PC-9 (cell line): ENCODE measurements around the gene TTC29.

Experiments used
- EZH2 ChIP-seq: fragments of 200-600 bp; sonication (generic); IDR thresholded peaks from 2 replicates; pipeline ENCODE4 v1.8.0; 2017; ENCODE audit warnings: antibody characterized with exemption, low read depth
- TF ChIP-seq, protein P1 (sequence below): fragments of 200-600 bp; sonication (generic); conservative IDR thresholded peaks from 2 replicates; pipeline ENCODE4 v1.6.1; 2017; ENCODE audit warnings: mixed run types, antibody characterized with exemption, mild to moderate bottlenecking, moderate library complexity

DNA sequence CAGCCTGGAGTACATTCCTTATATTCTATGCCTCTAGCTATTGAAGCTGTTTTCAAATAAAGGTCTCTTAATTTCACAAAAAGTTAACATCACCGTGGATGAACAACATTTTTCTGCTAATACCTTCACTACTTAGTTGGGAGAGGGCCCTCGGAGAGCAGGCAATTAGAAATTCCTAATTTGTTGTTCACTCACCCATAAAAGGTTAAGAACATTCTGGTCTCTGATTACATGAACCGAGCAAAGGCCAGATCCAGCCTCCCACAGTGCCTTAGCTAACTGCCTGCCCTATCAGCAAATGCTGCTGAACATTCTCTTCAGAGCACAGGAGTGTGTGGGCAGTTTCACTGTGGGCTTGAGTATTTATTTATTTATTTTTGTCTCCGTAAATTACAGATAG is 36.0 kb upstream of the TTC29 start:
- TF ChIP-seq, protein P1, sequence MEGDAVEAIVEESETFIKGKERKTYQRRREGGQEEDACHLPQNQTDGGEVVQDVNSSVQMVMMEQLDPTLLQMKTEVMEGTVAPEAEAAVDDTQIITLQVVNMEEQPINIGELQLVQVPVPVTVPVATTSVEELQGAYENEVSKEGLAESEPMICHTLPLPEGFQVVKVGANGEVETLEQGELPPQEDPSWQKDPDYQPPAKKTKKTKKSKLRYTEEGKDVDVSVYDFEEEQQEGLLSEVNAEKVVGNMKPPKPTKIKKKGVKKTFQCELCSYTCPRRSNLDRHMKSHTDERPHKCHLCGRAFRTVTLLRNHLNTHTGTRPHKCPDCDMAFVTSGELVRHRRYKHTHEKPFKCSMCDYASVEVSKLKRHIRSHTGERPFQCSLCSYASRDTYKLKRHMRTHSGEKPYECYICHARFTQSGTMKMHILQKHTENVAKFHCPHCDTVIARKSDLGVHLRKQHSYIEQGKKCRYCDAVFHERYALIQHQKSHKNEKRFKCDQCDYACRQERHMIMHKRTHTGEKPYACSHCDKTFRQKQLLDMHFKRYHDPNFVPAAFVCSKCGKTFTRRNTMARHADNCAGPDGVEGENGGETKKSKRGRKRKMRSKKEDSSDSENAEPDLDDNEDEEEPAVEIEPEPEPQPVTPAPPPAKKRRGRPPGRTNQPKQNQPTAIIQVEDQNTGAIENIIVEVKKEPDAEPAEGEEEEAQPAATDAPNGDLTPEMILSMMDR = no peak
- TF ChIP-seq EZH2 = no peak
